Measurements from ENCODE around the gene CRYBB3. TPM values are rescaled to one million over a fixed set of nuclear protein-coding genes. Genes with fewer than 3 reads are reported as not detected.

The CRYBB3 gene
- total RNA-seq, 1 experiment from 2014 or later = 0.67 TPM

DNA sequence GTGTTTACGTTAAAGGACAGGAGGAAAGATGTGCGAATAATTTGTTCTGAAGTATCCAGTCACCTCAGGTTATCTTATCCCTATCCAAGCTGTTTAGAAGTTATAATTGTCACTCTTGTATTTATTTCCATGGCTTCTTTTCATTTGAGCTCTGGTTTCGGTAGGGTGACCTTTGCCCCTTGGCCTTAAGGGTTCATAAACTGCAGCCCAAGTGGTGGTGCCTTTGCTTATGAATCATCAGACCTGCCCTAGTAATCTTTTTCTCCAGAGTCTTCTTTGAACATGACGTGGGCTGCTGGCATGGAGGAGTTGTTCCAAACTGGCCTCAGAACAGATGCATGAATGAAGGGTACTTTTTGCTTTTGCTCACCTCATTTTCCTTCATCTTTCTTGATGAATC lies 6.5 kb upstream of the CRYBB3 start:
- ChIA-PET CTCF (no interaction called here), POLR2A (no interaction called here)
- no peaks in the 10 kb centered on the region for H3K27me3 ChIP-seq (ENCODE audit: control insufficient read depth, insufficient read depth, low read length)
- DNase-seq (ENCODE audit: low read depth, low spot score) (no peak), ATAC-seq (no peak)
- intact Hi-C loops (cut with micrococcal nuclease; ENCODE audit: unreplicated experiment) (no loop called here), in situ Hi-C loops (cut with HindIII; ENCODE audit: low pct_unique_long_range_greater_than_20kb, low sequenced_read_pairs) (no loop called here)
- no peak overlapping the region for H3K4me3 ChIP-seq (ENCODE audit: low read depth in 2 of 2, low read length in 2 of 2)
- no peaks in the 10 kb centered on the region for H3K9me3 ChIP-seq (ENCODE audit: control insufficient read depth, insufficient read depth, low read depth, low read length)
- TF ChIP-seq, protein P1, sequence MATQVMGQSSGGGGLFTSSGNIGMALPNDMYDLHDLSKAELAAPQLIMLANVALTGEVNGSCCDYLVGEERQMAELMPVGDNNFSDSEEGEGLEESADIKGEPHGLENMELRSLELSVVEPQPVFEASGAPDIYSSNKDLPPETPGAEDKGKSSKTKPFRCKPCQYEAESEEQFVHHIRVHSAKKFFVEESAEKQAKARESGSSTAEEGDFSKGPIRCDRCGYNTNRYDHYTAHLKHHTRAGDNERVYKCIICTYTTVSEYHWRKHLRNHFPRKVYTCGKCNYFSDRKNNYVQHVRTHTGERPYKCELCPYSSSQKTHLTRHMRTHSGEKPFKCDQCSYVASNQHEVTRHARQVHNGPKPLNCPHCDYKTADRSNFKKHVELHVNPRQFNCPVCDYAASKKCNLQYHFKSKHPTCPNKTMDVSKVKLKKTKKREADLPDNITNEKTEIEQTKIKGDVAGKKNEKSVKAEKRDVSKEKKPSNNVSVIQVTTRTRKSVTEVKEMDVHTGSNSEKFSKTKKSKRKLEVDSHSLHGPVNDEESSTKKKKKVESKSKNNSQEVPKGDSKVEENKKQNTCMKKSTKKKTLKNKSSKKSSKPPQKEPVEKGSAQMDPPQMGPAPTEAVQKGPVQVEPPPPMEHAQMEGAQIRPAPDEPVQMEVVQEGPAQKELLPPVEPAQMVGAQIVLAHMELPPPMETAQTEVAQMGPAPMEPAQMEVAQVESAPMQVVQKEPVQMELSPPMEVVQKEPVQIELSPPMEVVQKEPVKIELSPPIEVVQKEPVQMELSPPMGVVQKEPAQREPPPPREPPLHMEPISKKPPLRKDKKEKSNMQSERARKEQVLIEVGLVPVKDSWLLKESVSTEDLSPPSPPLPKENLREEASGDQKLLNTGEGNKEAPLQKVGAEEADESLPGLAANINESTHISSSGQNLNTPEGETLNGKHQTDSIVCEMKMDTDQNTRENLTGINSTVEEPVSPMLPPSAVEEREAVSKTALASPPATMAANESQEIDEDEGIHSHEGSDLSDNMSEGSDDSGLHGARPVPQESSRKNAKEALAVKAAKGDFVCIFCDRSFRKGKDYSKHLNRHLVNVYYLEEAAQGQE (IDR thresholded peaks at IDR 0.05; ENCODE audit: insufficient read depth in 1 of 2, low read depth in 2 of 2, low read length in 1 of 2) = no peak
- TF ChIP-seq, protein P2, sequence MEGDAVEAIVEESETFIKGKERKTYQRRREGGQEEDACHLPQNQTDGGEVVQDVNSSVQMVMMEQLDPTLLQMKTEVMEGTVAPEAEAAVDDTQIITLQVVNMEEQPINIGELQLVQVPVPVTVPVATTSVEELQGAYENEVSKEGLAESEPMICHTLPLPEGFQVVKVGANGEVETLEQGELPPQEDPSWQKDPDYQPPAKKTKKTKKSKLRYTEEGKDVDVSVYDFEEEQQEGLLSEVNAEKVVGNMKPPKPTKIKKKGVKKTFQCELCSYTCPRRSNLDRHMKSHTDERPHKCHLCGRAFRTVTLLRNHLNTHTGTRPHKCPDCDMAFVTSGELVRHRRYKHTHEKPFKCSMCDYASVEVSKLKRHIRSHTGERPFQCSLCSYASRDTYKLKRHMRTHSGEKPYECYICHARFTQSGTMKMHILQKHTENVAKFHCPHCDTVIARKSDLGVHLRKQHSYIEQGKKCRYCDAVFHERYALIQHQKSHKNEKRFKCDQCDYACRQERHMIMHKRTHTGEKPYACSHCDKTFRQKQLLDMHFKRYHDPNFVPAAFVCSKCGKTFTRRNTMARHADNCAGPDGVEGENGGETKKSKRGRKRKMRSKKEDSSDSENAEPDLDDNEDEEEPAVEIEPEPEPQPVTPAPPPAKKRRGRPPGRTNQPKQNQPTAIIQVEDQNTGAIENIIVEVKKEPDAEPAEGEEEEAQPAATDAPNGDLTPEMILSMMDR (IDR thresholded peaks at IDR 0.05) = no peak
- TF ChIP-seq SIN3A (IDR thresholded peaks at IDR 0.05; ENCODE audit: borderline replicate concordance, insufficient read depth, low read depth, low read length) (no peak), TCF7L2 (IDR thresholded peaks at IDR 0.05; ENCODE audit: low read depth, low read length) (no peak), POLR2AphosphoS5 (IDR thresholded peaks at IDR 0.05; ENCODE audit: low read depth, low read length) (no peak)
- H3K27ac ChIP-seq (ENCODE audit: low read length) = no peak overlapping the region
- BruUV-seq (replicated peaks) = TSS peak; percentile 48
- H3K4me1 ChIP-seq (ENCODE audit: control insufficient read depth, insufficient read depth, low read length) = no peaks in the 10 kb centered on the region
- no peaks in the 10 kb centered on the region; the same call in 1 of the 2 replicates for H3K36me3 ChIP-seq (ENCODE audit: control insufficient read depth, insufficient read depth, low read length)

DNA sequence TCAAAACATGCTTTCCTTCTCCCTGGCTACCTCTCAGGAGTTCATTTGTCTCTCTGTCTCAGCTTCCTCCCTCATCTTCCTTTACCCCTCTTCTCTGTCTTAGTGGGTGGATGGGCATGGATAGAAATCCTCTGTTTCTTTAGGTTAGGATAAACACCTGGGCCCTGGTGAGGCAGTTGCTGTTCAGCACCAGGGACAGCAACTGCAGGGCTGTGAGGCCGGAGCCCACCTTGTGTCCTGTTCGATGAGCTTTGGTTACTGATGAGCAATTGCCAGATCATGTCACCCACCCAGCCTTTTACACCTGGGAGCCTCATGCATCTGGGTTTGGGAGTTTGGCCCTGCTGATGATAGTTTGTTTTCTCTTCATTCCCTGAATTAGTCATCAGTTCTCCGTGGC lies 6.1 kb upstream of the CRYBB3 start:
- no peak for TF ChIP-seq SIN3A (IDR thresholded peaks at IDR 0.05; ENCODE audit: borderline replicate concordance, insufficient read depth, low read depth, low read length)
- TF ChIP-seq, protein P1 (IDR thresholded peaks at IDR 0.05; ENCODE audit: insufficient read depth in 1 of 2, low read depth in 2 of 2, low read length in 1 of 2) = peak; percentile 86 to 87
- ATAC-seq (no peak), DNase-seq (ENCODE audit: low read depth, low spot score) (no peak)
- intact Hi-C loops (cut with micrococcal nuclease; ENCODE audit: unreplicated experiment) = no loop called here
- Histone ChIP-seq H3K4me1 (ENCODE audit: control insufficient read depth, insufficient read depth, low read length) (no peaks in the 10 kb centered on the region), H3K27me3 (ENCODE audit: control insufficient read depth, insufficient read depth, low read length) (no peaks in the 10 kb centered on the region), H3K9me3 (ENCODE audit: control insufficient read depth, insufficient read depth, low read depth, low read length) (no peaks in the 10 kb centered on the region), H3K36me3 (ENCODE audit: control insufficient read depth, insufficient read depth, low read length) (no peaks in the 10 kb centered on the region; the same call in 1 of the 2 replicates), H3K4me3 (ENCODE audit: low read depth in 2 of 2, low read length in 2 of 2) (no peak overlapping the region), H3K27ac (ENCODE audit: low read length) (no peak overlapping the region)
- in situ Hi-C loops (cut with HindIII; ENCODE audit: low pct_unique_long_range_greater_than_20kb, low sequenced_read_pairs) = no loop called here
- ChIA-PET POLR2A (interaction anchor here (0.6 kb wide), 1 partner anchor 9 kb away, joined by 3 read pairs; no protein-coding TSS in a partner anchor), CTCF (no interaction called here)
- BruUV-seq (replicated peaks) = no TSS peak

Measured in Panc1 (cell line).